ENCODE data around the gene PLPP1. TPM values are rescaled to one million over a fixed set of nuclear protein-coding genes. Genes with fewer than 3 reads are reported as not detected.

Gene PLPP1
- total and polyA plus RNA-seq, 4 donors = 23.4 to 149 (median 68.7) TPM

- 86% methylated on average over 4 of the region's 4 CpGs for WGBS
- no peak for DNase-seq (ENCODE audit: low spot score)
Observed at GRCh38 chr5:55432549-55432948, 102.2 kb downstream of the PLPP1 start.

GRCh38 chr5:55429613-55430253 is 105.0 kb downstream of the PLPP1 start:
- no peaks in the 10 kb centered on the region for H3K27me3 ChIP-seq (ENCODE audit: control insufficient read depth in 4 of 4, insufficient read depth in 4 of 4, low read length in 3 of 4)
- no peak for DNase-seq (ENCODE audit: low spot score)
- WGBS = 86% methylated on average over 9 of the region's 9 CpGs
- no peaks in the 10 kb centered on the region for H3K9me3 ChIP-seq (ENCODE audit: control insufficient read depth in 4 of 4, low read length in 3 of 4)
- no peak for TF ChIP-seq TAF1 (conservative IDR thresholded peaks at IDR 0.05)
- no peak for TF ChIP-seq HNF4G (IDR thresholded peaks at IDR 0.05)
- TF ChIP-seq RXRA (IDR thresholded peaks at IDR 0.05) = peak in 1 of 2 donors; percentile 35
- TF ChIP-seq GABPA (IDR thresholded peaks at IDR 0.05 in 1 of 2, conservative IDR thresholded peaks at IDR 0.05 in 1 of 2) = no peak
- peak; percentile 40 for TF ChIP-seq FOXA1 (IDR thresholded peaks at IDR 0.05)
- TF ChIP-seq HNF4A (conservative IDR thresholded peaks at IDR 0.05) = peak; percentile 48 to 66
- TF ChIP-seq CTCF (IDR thresholded peaks at IDR 0.05; ENCODE audit: low read depth, low read length, missing input control) = no peak
- peak; percentile 65 for TF ChIP-seq FOXA2 (IDR thresholded peaks at IDR 0.05)
- TF ChIP-seq EGR1 (IDR thresholded peaks at IDR 0.05; ENCODE audit: low read depth in 2 of 2) = no peak
- H3K9ac ChIP-seq (ENCODE audit: low read depth in 1 of 2, low read length in 2 of 2) = no peak overlapping the region
- H3K36me3 ChIP-seq (ENCODE audit: control insufficient read depth in 4 of 4, insufficient read depth in 3 of 4, low read depth in 1 of 4, low read length in 3 of 4) = peaks cover 0 to 24% (median 3%) of the 10 kb centered on the region in 4 donors
- H3K4me3 ChIP-seq (ENCODE audit: low read depth in 1 of 3, low read length in 3 of 3) = no peak overlapping the region
- peak overlapping the region in 1 of 2 donors; percentile 14 for H3K27ac ChIP-seq (ENCODE audit: low read depth in 1 of 2, low read length in 2 of 2)
- H3K4me1 ChIP-seq (ENCODE audit: control insufficient read depth in 4 of 4, insufficient read depth in 4 of 4, low read length in 3 of 4) = peaks cover 3 to 10% (median 8%) of the 10 kb centered on the region in 4 donors

More at GRCh38 chr5:55432549-55432948, 102.2 kb downstream of the PLPP1 start:
- H3K27me3 ChIP-seq (ENCODE audit: control insufficient read depth in 4 of 4, insufficient read depth in 4 of 4, low read length in 3 of 4) = no peaks in the 10 kb centered on the region
- H3K4me1 ChIP-seq (ENCODE audit: control insufficient read depth in 4 of 4, insufficient read depth in 4 of 4, low read length in 3 of 4) = peaks cover 3 to 10% (median 8%) of the 10 kb centered on the region in 4 donors
- H3K27ac ChIP-seq (ENCODE audit: low read depth in 1 of 2, low read length in 2 of 2) = no peak overlapping the region
- H3K36me3 ChIP-seq (ENCODE audit: control insufficient read depth in 4 of 4, insufficient read depth in 3 of 4, low read depth in 1 of 4, low read length in 3 of 4) = peaks cover 0 to 13% (median 0%) of the 10 kb centered on the region in 4 donors
- no peak overlapping the region for H3K4me3 ChIP-seq (ENCODE audit: low read depth in 1 of 3, low read length in 3 of 3)
- no peak overlapping the region for H3K9ac ChIP-seq (ENCODE audit: low read depth in 1 of 2, low read length in 2 of 2)
- H3K9me3 ChIP-seq (ENCODE audit: control insufficient read depth in 4 of 4, low read length in 3 of 4) = no peaks in the 10 kb centered on the region
- TF ChIP-seq MAX (IDR thresholded peaks at IDR 0.05) (no peak), JUND (IDR thresholded peaks at IDR 0.05) (no peak), ATF3 (IDR thresholded peaks at IDR 0.05) (no peak), TAF1 (conservative IDR thresholded peaks at IDR 0.05) (no peak), FOXA2 (IDR thresholded peaks at IDR 0.05) (no peak), REST (IDR thresholded peaks at IDR 0.05) (no peak), EGR1 (IDR thresholded peaks at IDR 0.05; ENCODE audit: low read depth in 2 of 2) (no peak)
